ENCODE data around the gene POU2AF1.
"Not testable (repeated sequence)": the region's sequence is repeated elsewhere in the genome, so short reads cannot be mapped to it uniquely, and the experiment has no call there.

POU2AF1 gene

GRCh38 chr11:111409915-111410314, 30.8 kb upstream of the POU2AF1 start:
- DNase-seq (ENCODE audit: low spot score) = peak; percentile 35

DNA sequence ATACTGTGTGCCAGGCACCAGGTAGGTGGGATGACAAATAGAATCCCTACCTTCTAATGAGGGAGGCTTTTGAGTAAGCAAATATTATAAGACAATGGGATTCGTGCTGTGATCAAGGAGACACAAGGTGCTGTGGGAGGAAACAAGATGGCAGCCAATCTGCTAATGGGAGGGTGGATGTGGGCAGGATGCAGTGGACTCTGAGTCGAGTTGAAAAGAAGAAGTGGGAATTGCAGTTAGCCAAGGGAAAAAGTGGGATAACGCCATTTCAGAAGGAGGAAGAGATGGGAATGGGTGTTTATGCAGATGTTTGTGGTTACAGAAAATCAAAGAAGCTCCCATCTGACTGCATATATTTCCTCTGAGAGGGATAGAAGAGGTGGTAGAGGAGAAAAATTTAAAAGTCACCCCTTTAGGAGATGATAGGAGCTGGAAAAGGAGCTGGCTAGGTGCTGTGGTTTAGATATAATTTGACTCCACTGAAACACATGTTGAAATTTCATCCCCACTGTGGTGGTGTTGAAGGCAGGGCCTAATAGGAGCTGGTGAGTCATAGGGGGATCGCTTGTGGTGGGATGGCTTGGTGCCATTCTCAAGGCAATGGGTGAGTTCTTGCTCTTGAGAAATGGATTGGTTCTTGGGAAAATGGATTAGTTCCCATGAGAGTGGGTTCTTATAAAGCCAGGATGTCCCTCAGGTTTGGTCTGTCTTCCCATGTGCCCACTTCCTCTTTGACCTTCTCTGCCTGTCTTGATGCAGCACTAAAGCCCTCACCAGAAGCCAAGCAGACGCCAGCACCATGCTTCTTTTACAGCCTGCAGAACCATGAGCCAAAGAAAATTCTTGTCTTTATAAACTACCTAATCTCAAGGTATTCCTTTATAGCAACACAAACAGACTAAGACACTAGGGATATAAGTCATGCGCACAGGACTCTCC, 30.0 kb upstream of the POU2AF1 start:
- no peak for DNase-seq (ENCODE audit: low spot score)

GRCh38 chr11:111407652-111408051, 28.6 kb upstream of the POU2AF1 start:
- DNase-seq (ENCODE audit: low spot score) = no peak

GRCh38 chr11:111406589-111406988, 27.5 kb upstream of the POU2AF1 start:
- no peak for DNase-seq (ENCODE audit: low spot score)

- DNase-seq (ENCODE audit: low spot score) = no peak
Measured at GRCh38 chr11:111406091-111406490, 27.0 kb upstream of the POU2AF1 start.

DNA sequence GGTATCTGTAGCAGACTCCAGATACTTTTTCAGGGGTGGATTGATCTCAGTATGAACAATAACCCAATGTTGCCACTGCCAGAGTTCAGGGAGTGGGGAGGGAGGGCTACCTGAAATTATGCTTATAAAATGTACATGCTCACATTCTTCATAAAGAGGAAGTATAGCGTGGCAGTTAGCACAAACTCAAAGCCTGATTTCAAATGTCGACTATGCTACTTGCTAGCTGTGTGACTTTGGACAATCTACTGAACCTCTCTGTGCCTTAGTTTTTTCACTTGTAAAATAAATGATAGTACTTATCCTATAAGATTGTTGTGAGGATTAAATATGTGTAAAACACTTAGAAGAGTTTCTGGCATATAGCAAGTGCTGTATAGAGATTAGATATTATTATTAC, 26.5 kb upstream of the POU2AF1 start:
- DNase-seq (ENCODE audit: low spot score) = no peak

DNA sequence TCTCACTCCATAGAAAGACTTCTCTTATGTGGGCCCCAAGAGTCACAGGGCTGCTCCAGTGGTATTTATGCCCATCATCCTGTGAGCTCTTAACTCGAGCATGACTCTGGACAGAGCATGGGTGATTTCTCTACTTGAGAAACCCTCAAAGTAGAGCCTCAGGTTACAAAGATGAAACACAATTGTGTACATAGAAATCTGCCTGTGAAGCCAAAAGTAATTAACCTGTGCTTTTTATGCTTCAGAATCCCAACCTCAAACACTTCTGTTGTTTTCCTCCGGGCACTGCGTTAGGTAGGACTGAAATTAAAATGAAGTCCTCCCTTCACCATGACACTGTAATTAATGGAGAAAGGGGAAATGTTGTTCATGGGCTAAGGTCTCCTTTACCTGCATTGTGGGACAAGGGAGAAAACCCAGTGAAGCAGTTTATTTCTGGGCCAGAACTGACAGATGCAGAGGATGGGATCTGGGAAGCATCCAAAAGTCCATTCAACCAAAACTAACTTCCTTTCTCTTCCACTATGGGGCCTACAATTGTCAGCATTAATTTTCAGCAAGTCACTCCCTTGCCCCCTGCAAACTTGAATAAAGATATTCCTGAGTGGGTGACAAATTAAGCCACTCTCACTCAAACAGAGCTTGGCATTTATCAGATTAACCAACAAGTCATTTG, 24.1 kb upstream of the POU2AF1 start:
- DNase-seq (ENCODE audit: low spot score) = no peak

GRCh38 chr11:111402411-111402810, 23.3 kb upstream of the POU2AF1 start:
- no peak for DNase-seq (ENCODE audit: low spot score)

DNA sequence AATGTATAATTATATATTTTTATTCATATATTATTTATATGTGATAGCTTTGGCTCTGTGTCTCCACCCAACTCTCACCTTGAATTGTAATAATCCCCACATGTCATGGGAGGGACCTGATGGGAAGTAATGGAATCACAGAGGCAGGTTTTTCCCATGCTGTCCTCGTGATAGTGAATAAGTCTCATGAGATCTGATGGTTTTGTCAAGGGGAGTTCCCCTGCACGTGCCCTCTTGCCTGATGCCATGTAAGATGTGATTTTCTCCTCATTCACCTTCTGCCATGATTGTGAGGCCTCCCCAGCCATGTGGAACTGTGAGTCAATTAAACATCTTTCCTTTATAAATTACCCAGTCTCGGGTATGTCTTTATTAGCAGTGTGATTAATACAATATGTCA, 22.9 kb upstream of the POU2AF1 start:
- DNase-seq (ENCODE audit: low spot score) = not testable (repeated sequence)

GRCh38 chr11:111400595-111400994, 21.5 kb upstream of the POU2AF1 start:
- DNase-seq (ENCODE audit: low spot score) = no peak

DNA sequence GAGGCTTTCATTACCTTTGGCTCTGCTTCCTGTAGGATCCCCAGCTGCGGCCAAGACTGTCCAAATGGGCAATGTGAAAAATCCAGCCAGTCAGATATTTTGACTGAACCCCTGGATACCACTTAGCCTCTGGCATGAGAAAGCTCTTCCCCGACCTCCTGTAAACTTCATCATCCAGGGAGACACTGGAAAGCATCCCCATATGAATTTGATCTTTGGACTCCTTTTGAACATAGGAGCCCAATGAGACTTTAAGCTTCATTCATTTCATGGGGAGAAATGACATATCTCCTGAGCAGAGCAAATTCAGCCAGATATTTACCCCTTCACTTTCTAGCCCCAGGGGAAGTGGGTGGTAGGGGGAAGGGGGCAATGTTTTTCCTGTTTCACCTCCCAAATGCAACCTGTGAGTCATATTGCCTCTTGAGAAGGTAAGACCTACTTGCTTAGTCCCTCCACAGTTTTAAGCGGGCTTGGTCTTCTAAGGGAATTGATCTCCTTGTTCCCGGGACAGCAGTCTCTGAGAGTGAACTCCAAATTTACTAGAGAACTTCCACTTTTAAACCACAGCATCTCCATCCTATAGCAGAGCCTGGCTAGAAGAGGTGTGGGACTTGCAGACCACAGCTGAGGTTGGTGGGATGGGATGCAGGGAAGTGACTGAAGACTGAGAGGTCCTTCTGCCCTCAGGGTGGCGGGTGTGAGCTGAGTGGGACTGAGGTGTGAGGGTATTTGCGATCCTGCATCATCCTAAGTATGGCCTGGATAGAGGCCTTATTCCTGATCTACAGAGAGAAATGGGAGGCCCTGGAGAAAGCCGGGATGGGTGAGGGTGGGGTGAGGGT, 20.3 kb upstream of the POU2AF1 start:
- DNase-seq (ENCODE audit: low spot score) = no peak

DNA sequence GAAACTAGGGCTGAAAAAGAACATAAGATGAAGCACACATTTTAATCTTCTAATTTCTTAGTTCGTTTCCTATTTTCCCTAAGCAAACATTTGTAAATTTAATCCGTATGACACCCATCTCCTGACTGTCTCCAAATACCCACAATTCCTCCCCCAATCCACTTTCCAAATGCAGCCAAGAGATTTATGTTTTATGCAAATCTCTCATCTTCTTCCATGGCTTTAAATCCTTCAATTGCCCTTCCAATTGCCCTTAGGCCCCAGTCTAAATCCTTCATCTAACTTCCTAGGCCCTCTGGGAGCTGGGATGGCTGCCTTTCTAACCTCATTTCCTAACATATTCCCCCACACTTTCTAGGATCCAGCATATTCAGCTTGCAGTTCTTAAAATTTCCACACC, 18.0 kb upstream of the POU2AF1 start:
- no peak for DNase-seq (ENCODE audit: low spot score)

- DNase-seq (ENCODE audit: low spot score) = no peak
Measured at GRCh38 chr11:111395749-111396148, 16.7 kb upstream of the POU2AF1 start.

GRCh38 chr11:111395081-111395480, 16.0 kb upstream of the POU2AF1 start:
- DNase-seq (ENCODE audit: low spot score) = no peak

- not testable (repeated sequence) for DNase-seq (ENCODE audit: low spot score)
Measured at GRCh38 chr11:111394147-111394546, 15.1 kb upstream of the POU2AF1 start.

- no peak for DNase-seq (ENCODE audit: low spot score)
Measured at GRCh38 chr11:111393585-111393984, 14.5 kb upstream of the POU2AF1 start.

DNA sequence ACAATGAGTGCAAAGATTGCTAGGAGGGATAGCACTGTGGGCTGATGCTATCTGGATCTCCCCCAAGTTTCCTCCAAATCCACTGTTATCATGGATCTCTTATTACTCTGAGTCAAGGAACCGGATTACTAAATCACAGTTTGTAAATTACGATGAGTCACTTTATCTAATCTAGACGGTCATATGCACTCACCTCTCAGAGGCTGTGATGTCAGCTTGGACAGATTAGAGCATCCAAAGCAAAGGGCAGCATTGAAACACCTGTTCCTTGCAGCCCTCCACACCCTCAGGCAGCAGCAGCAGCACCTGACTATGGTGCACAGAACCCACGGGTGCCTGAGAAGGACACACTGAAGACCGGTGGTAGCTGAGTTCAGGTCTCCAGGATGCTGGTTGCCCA, 14.0 kb upstream of the POU2AF1 start:
- no peak for DNase-seq (ENCODE audit: low spot score)

- no peak for DNase-seq (ENCODE audit: low spot score)
Measured at GRCh38 chr11:111392552-111392951, 13.5 kb upstream of the POU2AF1 start.

GRCh38 chr11:111391328-111392124, 12.5 kb upstream of the POU2AF1 start:
- DNase-seq (ENCODE audit: low spot score) = no peak

GRCh38 chr11:111388842-111389241, 9.8 kb upstream of the POU2AF1 start:
- DNase-seq (ENCODE audit: low spot score) = no peak

GRCh38 chr11:111388420-111388819, 9.3 kb upstream of the POU2AF1 start:
- DNase-seq (ENCODE audit: low spot score) = no peak

DNA sequence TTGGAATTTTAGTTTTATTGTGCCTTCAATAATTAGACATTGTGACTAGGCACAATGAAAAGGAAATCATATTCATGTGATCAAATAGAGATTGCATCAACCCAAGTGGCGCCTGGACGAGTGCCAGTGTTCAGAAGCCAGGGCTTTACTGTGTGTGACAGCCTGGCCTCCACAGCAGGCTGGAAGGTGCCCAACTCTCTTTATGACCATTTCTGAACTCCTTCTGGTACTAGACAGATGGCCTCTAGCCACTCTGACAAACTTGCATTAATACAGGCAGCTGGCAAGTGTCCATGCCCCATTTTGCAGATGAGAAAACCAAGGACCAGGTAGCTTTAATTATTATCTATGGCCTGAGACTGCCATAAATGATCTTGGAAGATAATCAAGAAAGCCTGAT, 8.3 kb upstream of the POU2AF1 start:
- no peak for DNase-seq (ENCODE audit: low spot score)

Data from germinal center (tissue), 1 donor.